GM11168 (cell line): Measurements from ENCODE around the gene CUL7.
"Not testable (repeated sequence)": the region's sequence is repeated elsewhere in the genome, so short reads cannot be mapped to it uniquely, and the experiment has no call there.

Experiments
- in situ Hi-C: fragments of 300-500 bp; cut with MboI; formaldehyde crosslinking; loops from one replicate; pipeline ENCODE4 v1.12.0; 2022; ENCODE audit warnings: low sequenced_read_pairs; ENCODE audit not compliant: unreplicated experiment

Gene CUL7

DNA sequence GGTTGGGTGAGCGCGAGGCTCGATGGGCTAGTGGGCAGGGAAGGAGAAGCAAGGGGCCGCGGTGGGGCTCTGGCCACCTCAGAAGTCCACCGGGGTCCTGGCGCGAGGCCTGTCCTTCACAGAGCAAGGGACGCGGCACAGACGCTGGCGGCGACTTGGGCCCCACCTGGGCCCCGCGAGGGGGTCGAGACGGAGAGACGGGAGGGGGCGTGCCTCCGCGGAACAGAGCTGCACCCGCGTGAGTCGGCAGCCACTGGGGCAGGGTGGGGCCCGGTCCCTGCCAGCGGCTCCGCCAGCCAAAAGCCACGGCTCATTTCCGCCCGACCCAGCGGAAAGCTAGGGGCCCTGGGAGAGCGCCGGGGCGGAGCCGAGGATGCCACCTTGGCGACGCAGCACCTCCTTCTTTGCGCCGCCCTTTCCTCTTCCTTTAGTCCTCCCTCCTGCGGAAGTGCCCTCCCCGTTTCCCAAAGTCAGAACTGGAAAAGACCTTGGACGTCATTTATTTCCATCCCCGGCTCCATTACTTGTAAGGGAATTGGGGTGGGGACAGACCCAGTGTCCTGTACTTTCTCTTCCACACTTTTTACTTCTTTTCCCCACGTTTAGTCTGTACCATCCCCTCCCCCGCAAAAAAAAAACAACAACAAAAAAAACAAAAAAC, at the start of gene CUL7:
Gene CUL7 (minus strand): TSS at position 307 of the 661 bp plus-strand sequence. CDS start 1,063 bp downstream, outside the sequence.
- in situ Hi-C loops: no loop called here

DNA sequence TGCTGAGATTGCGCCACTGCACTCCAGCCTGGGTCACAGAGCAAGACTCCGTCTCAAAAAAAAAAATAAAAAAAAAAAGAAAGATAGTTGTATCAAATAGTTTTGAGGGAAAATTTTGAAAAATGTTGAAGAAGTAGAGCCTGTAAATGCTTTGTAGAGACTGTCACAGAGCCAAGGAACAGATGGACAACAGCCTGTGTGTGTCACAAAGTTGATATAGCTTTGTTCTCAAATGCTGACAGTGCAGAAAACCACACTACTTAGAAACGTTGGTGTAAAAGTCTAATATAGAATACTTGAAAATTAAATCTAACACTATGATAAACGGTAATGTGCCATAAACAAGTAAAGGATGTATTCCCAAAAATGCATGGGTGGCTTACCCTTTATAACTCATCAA, 47.8 kb upstream of the CUL7 start:
- in situ Hi-C loops: no loop called here

- in situ Hi-C loops: no loop called here
Observed at GRCh38 chr6:43097502-43097901, 43.9 kb upstream of the CUL7 start.

DNA sequence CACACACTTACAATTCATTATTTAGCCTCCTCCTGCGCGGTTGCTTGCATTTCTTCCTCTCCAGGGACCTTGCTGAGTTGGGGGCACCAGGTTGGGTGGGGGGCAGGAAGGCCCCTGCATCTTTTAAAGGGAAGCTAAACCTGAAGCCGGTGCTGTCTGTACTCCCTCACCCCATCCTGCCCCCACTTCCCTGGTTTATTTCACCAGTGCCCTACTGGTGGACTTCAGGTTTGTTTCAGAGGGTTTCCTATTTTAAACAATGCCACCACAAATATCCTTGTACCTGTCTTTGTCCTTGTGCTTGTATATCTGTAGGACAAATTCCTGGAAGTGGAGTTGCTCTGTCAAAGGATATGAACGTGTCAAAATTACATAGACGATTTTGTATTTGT, 43.4 kb upstream of the CUL7 start:
- in situ Hi-C loops: no loop called here

- in situ Hi-C loops: no loop called here
Observed at GRCh38 chr6:43096451-43097097, 42.9 kb upstream of the CUL7 start.

DNA sequence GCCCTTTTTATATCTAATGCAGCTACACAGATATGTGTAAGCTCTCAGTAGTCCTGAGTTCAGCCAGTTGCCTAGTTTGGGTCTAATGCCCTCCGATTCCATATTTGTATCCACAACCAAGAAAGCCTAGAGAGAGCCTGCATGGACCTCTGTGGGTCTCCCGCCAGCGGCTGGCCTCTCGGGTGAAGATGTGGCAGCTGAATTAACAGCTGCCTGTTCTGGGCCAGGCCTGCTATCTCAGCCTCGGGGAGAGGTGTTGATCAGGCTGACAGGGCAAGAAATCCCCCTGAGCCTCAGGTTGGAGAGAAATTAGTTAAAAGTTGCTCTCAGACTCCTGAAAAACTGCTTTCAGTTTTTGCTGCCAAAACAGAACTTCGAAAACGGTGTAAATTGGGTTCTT, 42.3 kb upstream of the CUL7 start:
- in situ Hi-C loops: no loop called here

GRCh38 chr6:43093436-43094289, 40.0 kb upstream of the CUL7 start:
- in situ Hi-C loops: no loop called here

GRCh38 chr6:43092635-43093034, 39.0 kb upstream of the CUL7 start:
- in situ Hi-C loops: no loop called here

DNA sequence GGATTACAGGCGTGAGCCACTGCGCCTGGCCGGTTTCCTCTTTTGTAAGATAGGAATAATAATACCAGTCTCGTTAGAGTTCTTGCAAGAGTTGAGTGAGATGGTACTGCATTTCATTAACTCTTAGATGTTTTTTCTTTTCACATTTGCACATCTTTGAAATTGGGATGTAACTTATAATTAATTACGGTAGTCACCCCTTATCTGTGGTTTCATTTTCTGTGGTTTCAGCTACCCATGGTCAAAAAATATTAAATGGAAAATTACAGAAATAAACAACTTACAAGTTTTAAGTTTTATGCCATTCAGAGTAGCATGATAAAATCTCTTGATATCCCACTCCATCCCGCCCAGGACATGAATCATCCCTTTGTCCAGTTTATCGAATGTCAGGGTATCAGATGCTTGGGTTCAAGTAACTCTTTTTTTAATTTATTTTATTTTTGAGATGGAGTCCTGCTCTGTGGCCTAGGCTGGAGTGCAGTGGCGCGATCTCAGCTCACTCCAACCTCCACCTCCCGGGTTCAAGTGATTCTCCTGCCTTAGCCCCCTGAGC, 37.9 kb upstream of the CUL7 start:
- in situ Hi-C loops: no loop called here

DNA sequence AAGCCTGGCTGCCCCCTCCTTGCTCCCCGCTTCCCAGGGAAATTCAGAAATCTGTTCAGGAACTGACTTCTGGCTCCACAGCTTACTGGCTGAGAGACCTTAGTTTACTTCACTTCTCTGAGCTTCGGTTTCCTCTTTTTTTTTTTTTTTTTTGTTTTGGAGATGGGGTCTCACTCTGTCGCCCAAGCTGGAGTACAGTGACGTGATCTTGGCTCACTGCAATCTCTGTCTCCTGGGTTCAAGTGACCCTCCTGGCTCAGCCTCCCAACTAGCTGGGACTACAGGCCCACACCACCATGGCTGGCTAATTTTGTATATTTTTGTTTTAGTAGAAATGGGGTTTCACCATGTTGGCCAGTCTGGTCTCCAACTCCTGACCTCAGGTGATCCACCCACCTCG, 37.4 kb upstream of the CUL7 start:
- in situ Hi-C loops: no loop called here

DNA sequence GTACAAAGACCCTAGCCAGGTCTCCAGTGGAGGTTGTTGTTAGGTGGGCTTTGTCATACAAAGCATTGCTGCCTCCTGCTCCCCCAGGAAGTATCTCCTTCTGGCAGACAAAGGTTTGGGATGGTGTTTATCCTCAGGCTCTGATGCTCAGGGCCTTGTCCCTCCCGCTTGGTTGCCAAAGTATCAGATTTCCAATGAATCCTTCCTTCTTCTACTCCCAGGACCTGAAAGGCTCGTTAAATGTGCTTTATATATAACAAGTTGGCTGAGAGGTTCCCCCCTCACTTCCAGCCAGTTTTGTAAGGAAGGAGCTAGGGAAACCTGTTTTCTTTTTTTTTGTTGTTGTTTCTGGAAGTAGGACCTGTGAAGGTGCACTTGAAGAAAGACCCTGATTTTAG, 36.9 kb upstream of the CUL7 start:
- in situ Hi-C loops: no loop called here

GRCh38 chr6:43089874-43090558, 36.4 kb upstream of the CUL7 start:
- in situ Hi-C loops: no loop called here

DNA sequence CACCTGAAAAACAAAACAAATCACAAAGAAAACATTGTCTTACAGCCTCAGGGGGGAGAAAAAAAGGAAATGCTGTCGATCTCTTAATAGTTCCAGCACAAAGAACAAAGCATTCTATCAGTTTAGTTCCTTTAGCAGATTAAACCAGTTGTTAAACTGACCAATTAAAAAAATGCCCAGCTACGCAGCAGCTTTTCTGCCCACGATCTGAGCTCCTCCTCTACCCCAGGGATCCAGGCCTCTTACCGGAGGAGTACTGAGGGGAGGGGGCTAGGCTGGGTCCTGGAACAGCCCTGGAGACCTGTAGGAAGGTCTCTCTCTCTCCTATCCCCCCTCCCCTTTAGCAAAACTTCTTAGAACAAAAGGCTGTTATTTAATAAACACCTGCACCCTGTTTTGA, 35.8 kb upstream of the CUL7 start:
- in situ Hi-C loops: no loop called here

DNA sequence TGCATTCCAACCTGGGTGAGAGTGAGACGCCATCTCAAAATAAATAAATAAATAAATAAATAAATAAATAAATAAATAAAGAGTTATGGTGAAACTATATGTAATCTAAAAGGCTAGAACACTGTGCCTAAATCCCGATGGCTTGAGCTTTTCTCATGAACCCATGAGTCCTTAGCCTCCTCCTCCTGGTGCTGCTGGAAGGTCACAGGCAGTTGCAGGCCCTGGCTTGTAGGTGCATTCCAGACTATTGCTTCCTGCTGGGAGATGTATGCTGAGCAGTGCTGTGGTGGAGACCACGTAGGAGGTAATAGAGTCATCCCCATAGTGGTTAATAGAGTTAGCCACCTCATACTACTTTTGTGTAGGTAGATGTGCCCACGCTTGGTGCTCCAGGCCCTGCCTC, 35.0 kb upstream of the CUL7 start:
- in situ Hi-C loops: no loop called here

GRCh38 chr6:43086022-43086658, 32.5 kb upstream of the CUL7 start:
- in situ Hi-C loops: no loop called here

GRCh38 chr6:43082806-43083655, 29.4 kb upstream of the CUL7 start:
- in situ Hi-C loops: no loop called here

DNA sequence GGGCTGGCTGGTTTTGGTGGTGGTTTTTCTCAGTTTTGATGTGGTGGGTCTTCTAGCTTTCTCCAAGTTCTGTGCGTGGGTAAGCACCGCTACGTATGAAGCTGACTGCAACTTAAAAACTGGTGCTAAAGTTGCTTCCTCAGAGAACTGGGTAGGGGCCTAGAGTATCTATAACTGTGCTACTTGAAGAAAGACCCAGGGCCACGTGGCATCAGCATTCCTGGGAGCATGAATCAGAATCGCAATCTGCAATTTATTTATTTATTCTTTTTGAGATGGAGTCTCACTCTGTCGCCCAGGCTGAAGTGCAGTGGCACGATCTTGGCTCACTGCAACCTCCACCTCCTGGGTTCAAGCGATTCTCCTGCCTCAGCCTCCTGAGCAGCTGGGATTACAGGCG, 28.3 kb upstream of the CUL7 start:
- in situ Hi-C loops: not testable (repeated sequence)

GRCh38 chr6:43081043-43081442, 27.4 kb upstream of the CUL7 start:
- in situ Hi-C loops: no loop called here

DNA sequence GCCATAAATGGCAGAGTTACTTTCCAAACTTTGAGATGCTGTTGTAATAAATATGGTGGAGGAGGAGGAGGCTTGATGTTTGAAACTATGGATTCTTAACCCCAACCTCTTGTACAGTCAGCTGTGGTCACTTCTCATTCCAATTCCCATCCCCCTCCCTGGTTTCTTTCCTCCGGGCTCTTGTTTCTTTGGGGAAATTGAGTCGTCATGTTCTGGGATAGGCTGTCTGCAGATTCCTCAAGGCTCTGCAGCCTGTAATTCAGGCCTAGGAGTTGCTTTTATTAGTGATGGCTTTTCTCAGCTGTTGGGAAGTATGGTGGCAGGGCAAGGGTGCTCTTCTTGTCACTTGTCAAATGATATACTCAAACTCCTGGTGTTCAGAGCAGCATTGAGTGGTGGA, 25.0 kb upstream of the CUL7 start:
- in situ Hi-C loops: no loop called here
